Hepatocyte (in vitro differentiated cells): ENCODE measurements around the gene RFC5. TPM values are rescaled to one million over a fixed set of nuclear protein-coding genes. Genes with fewer than 3 reads are reported as not detected.

Experiments used
- DNase-seq: peaks from one replicate; pipeline ENCODE4 v3.0.0-alpha.2; 2016; ENCODE audit warnings: low spot score
- H2AFZ ChIP-seq: fragments of 200-600 bp; sonication (generic); 2 replicates; pipeline ENCODE4 v1.6.0; 2016; ENCODE audit warnings: antibody characterized with exemption, mild to moderate bottlenecking
- H3K27ac ChIP-seq: fragments of 200-600 bp; sonication (generic); 2 replicates; pipeline ENCODE4 v1.5.1; 2016; ENCODE audit warnings: mild to moderate bottlenecking
- H3K27me3 ChIP-seq: fragments of 200-600 bp; sonication (generic); 2 replicates; pipeline ENCODE4 v1.6.1; 2016
- H3K36me3 ChIP-seq: fragments of 200-600 bp; sonication (generic); replicated peaks from 2 replicates; pipeline ENCODE4 v1.5.1; 2016; ENCODE audit warnings: low read depth; ENCODE audit not compliant: insufficient read depth
- H3K4me1 ChIP-seq: fragments of 200-600 bp; sonication (generic); 2 replicates; pipeline ENCODE4 v1.5.1; 2016; ENCODE audit warnings: mild to moderate bottlenecking, moderate library complexity; ENCODE audit not compliant: insufficient read depth
- H3K4me2 ChIP-seq: fragments of 200-600 bp; sonication (generic); 2 replicates; pipeline ENCODE4 v1.6.0; 2016
- H3K4me3 ChIP-seq: fragments of 200-600 bp; sonication (generic); 2 replicates; pipeline ENCODE4 v1.5.1; 2016; ENCODE audit warnings: mild to moderate bottlenecking
- H3K79me2 ChIP-seq: fragments of 200-600 bp; sonication (generic); 2 replicates; pipeline ENCODE4 v1.6.0; 2017; ENCODE audit warnings: mild to moderate bottlenecking
- H3K9me2 ChIP-seq: fragments of 200-600 bp; sonication (generic); replicated peaks from 2 replicates; pipeline ENCODE4 v1.6.0; 2017; ENCODE audit warnings: mild to moderate bottlenecking; ENCODE audit not compliant: insufficient read depth
- H3K9me3 ChIP-seq: fragments of 200-600 bp; sonication (generic); 2 replicates; pipeline ENCODE4 v1.5.1; 2016; ENCODE audit warnings: low read depth, mild to moderate bottlenecking
- H4K20me1 ChIP-seq: fragments of 200-600 bp; sonication (generic); 2 replicates; pipeline ENCODE4 v1.6.0; 2016; ENCODE audit warnings: mild to moderate bottlenecking; ENCODE audit not compliant: insufficient read depth, poor library complexity, severe bottlenecking
- EZH2 ChIP-seq: fragments of 200-600 bp; sonication (generic); IDR thresholded peaks from 2 replicates; pipeline ENCODE4 v1.6.1; 2016; ENCODE audit warnings: antibody characterized with exemption, mild to moderate bottlenecking, borderline replicate concordance
- EZH2phosphoT487 ChIP-seq: fragments of 200-600 bp; sonication (generic); IDR thresholded peaks from one replicate; pipeline ENCODE4 v1.6.1; 2018; ENCODE audit warnings: antibody characterized with exemption, mild to moderate bottlenecking, low read depth, moderate library complexity; ENCODE audit not compliant: unreplicated experiment, severe bottlenecking
- WGBS: methylation state at CpG from one replicate; pipeline ENCODE4 v1.1.6; 2016; ENCODE audit warnings: low lambda C conversion rate; ENCODE audit errors: missing lambda C conversion rate; 5-methylcytosine and 5-hydroxymethylcytosine counted together
- polyA plus RNA-seq: library from polyadenylated mRNA; unstranded; fragments of >200 nt; fragmentation: Nextera tagmentation; extraction: Ambion mirVana; gene quantifications from 2 replicates; pipeline ENCODE4 v1.2.1, GENCODE V29; 2016
- total RNA-seq: library from RNA; depleted of rRNA; stranded (reverse); fragments of >200 nt; gene quantifications from 2 replicates; pipeline ENCODE4 v1.2.3, GENCODE V29; 2014
- TF ChIP-seq, protein P1 (sequence below): fragments of 200-600 bp; sonication (generic); IDR thresholded peaks from 2 replicates; pipeline ENCODE4 v1.5.1; 2016; ENCODE audit warnings: antibody characterized with exemption, mild to moderate bottlenecking; ENCODE audit not compliant: poor library complexity

RFC5 gene
- total and polyA plus RNA-seq, 2 experiments from 2014 or later: 12.6 to 18.6 TPM

DNA sequence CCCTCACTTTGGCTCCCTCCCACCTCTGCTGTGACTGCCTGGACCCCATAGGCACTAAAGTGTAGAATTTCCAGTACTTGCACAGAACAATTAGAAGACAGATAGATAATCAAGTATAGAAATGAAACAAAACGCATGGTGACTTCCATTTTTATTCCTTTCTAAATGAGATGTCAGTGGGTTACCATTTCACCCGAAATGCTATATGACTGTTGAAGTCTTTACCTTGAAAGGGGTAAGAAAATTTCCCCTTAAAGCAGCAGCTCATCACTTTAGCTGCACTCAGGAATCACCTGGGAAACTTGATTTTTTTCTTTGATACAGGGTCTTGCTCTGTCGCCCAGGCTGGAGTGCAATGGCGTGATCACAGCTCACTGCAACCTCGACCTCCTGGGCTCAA lies 35.2 kb upstream of the RFC5 start:
- no peaks in the 10 kb centered on the region for H3K36me3 ChIP-seq
- H3K9me2 ChIP-seq: no peaks in the 10 kb centered on the region
- no peak overlapping the region for H3K4me3 ChIP-seq
- no peaks in the 10 kb centered on the region for H3K79me2 ChIP-seq
- no peaks in the 10 kb centered on the region for H3K27me3 ChIP-seq
- H3K27ac ChIP-seq: no peak overlapping the region
- no peaks in the 10 kb centered on the region for H3K9me3 ChIP-seq
- no peak overlapping the region for H3K4me2 ChIP-seq
- no peak overlapping the region for H2AFZ ChIP-seq
- TF ChIP-seq, protein P1, sequence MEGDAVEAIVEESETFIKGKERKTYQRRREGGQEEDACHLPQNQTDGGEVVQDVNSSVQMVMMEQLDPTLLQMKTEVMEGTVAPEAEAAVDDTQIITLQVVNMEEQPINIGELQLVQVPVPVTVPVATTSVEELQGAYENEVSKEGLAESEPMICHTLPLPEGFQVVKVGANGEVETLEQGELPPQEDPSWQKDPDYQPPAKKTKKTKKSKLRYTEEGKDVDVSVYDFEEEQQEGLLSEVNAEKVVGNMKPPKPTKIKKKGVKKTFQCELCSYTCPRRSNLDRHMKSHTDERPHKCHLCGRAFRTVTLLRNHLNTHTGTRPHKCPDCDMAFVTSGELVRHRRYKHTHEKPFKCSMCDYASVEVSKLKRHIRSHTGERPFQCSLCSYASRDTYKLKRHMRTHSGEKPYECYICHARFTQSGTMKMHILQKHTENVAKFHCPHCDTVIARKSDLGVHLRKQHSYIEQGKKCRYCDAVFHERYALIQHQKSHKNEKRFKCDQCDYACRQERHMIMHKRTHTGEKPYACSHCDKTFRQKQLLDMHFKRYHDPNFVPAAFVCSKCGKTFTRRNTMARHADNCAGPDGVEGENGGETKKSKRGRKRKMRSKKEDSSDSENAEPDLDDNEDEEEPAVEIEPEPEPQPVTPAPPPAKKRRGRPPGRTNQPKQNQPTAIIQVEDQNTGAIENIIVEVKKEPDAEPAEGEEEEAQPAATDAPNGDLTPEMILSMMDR: no peak
- TF ChIP-seq EZH2phosphoT487: no peak
- no peak for TF ChIP-seq EZH2
- H3K4me1 ChIP-seq: no peaks in the 10 kb centered on the region
- DNase-seq: no peak
- whole genome bisulfite sequencing: 84% methylated on average over 5 of the region's 5 CpGs
- H4K20me1 ChIP-seq: no peaks in the 10 kb centered on the region

DNA sequence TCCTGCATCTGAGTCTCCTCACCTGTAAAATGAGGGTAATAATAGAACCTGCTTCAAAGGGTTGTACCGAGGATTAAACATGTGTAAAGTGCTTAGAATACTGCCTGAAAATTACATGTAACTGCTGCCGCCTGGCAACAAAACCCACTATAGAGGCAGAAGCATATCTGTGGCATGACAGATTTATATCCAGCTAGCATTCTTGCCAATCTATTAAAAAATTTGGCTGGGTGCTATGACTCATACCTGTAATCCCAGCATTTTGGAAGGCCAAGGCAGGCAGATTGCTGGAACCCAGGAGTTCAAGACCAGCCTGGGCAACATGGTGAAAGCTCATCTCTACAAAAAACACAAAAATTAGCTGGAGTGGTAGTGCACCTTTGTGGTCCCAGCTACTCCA lies 31.3 kb upstream of the RFC5 start:
- no peak overlapping the region for H3K4me2 ChIP-seq
- no peaks in the 10 kb centered on the region for H3K9me3 ChIP-seq
- H2AFZ ChIP-seq: no peak overlapping the region
- no peak overlapping the region for H3K4me3 ChIP-seq
- no peaks in the 10 kb centered on the region for H3K27me3 ChIP-seq
- TF ChIP-seq EZH2 (no peak), EZH2phosphoT487 (no peak)
- TF ChIP-seq, protein P1: no peak
- DNase-seq: no peak
- H3K79me2 ChIP-seq: no peaks in the 10 kb centered on the region
- no peaks in the 10 kb centered on the region for H3K4me1 ChIP-seq
- H3K27ac ChIP-seq: no peak overlapping the region
- no peaks in the 10 kb centered on the region for H3K36me3 ChIP-seq
- 75% methylated on average over 2 of the region's 2 CpGs for WGBS
- no peaks in the 10 kb centered on the region for H3K9me2 ChIP-seq
- H4K20me1 ChIP-seq: no peaks in the 10 kb centered on the region

DNA sequence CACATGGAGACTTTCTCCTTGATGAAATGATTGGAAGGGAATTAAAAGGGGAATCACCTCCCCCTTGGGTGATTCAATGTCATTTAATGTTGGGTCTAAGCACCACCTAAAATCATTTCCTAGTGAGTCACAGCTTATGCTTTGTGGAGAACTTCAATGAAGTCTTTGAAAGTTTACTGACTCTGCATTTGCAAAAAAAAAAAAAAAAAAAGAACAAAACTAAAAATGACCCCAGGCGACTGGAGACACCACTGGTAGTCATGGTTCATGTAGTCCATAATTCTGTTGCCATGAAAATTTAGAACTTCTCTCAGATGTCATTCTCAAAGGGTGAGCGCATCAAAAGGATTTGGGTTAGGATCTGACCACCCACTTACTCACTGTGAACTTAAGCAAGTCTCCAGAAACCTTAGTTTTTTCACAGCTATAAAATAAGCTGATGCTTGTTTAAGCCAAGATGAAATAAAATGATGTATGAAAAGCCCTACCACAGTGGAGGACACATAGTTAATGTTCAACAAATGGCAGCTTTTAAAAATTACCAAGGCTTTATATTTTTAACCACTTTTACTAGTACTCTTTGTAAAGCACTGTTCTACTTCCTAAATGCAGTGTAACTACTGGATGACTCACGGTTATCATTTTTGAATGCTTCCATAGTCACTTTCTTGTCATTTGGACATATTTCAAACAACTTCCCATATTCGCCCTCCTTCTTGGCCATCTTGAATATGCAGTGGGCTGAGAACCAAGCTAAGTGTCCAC lies 29.6 kb upstream of the RFC5 start:
- no peaks in the 10 kb centered on the region for H3K9me2 ChIP-seq
- no peak for TF ChIP-seq EZH2
- no peaks in the 10 kb centered on the region for H3K79me2 ChIP-seq
- no peaks in the 10 kb centered on the region for H3K9me3 ChIP-seq
- no peaks in the 10 kb centered on the region for H3K36me3 ChIP-seq
- H2AFZ ChIP-seq: no peak overlapping the region
- no peak overlapping the region for H3K4me2 ChIP-seq
- no peaks in the 10 kb centered on the region for H3K27me3 ChIP-seq
- no peaks in the 10 kb centered on the region for H3K4me1 ChIP-seq
- 86% methylated on average over 4 of the region's 4 CpGs for WGBS
- no peak overlapping the region for H3K4me3 ChIP-seq
- H3K27ac ChIP-seq: no peak overlapping the region
- DNase-seq: no peak
- H4K20me1 ChIP-seq: no peaks in the 10 kb centered on the region

DNA sequence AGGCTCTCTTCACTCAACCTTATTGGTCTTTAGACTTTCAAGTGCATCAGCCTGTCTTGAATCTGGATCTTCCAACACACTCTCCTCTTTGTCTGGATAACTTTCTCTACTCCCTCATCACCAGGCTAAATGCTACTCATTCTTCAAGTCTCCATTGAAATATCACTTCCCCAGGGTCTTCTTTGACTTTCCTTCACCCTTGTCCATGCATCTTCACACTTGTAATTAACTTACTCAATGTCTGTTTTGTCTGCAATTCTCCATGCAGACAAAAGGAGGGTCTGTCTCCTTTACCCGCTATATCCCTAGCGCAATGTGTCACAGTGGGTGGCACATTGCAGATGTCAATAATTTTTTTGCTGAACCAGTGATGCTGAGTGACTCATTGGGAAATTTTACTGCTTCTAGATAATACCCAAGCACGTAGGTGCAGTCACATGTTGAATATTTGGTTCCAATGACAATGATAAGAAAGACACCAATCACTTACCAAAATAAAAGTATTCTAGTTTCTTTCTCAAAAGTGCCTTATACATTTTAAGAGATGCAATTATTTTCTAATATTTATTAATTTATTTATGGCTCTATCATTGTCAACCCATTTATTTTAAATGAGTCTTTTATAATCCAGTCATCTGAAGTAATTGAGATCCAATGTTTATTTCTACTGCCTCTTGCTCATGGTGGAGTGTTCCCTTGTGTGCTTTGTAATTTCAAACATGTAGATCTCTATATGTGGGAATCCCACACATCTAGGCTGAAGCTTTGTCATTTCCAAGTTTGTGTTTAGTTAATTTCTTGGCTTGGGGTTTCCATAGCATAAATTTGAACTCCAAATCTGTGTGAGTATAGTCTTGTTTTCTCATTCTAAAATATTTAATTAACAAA lies 21.7 kb upstream of the RFC5 start:
- Histone ChIP-seq H2AFZ (no peak overlapping the region), H3K4me1 (no peaks in the 10 kb centered on the region), H3K27ac (no peak overlapping the region), H3K4me3 (no peak overlapping the region), H3K9me2 (no peaks in the 10 kb centered on the region), H3K4me2 (no peak overlapping the region), H3K36me3 (no peaks in the 10 kb centered on the region), H3K9me3 (no peaks in the 10 kb centered on the region), H3K27me3 (no peaks in the 10 kb centered on the region), H3K79me2 (no peaks in the 10 kb centered on the region), H4K20me1 (no peaks in the 10 kb centered on the region)
- no peak for TF ChIP-seq EZH2
- no peak for TF ChIP-seq EZH2phosphoT487
- TF ChIP-seq, protein P1: no peak
- WGBS: 75% methylated on average over 3 of the region's 3 CpGs
- no peak for DNase-seq
